Endothelial cell of umbilical vein (primary cell): Measurements from ENCODE around the gene MAP2K1. TPM values are rescaled to one million over a fixed set of nuclear protein-coding genes. Genes with fewer than 3 reads are reported as not detected.
A peak's percentile ranks its signal among the peaks of the same experiment; 100 is the strongest.

Experiments
- BruUV-seq: library from RNA; stranded (reverse); fragments of 400-500 nt; replicated peaks from 2 replicates; lab custom pipeline; 2021; lab: Mats Ljungman, UMichigan
- CTCF ChIA-PET: fragments of 300-600, 350-600 bp; sonication (Branson Sonifier 250); formaldehyde crosslinking; loops from one replicate; lab custom pipeline; 2021; ENCODE audit warnings: antibody characterized with exemption, inconsistent platforms; lab: Charles Lee
- POLR2A ChIA-PET: fragments of 300-600, 350-600 bp; sonication (Branson Sonifier 250); formaldehyde crosslinking; loops from one replicate; lab custom pipeline; 2021; ENCODE audit warnings: antibody characterized with exemption, inconsistent platforms; lab: Charles Lee
- DNase-seq: peaks from one replicate; pipeline ENCODE4 v3.0.0-alpha.2; 2011; ENCODE audit warnings: low read depth, low spot score
- FAIRE-seq: peaks from 2 replicates; lab custom pipeline; 2011; peaks lifted over from hg19 to GRCh38; lab: Jason Lieb, UNC
- H2AFZ ChIP-seq: 2 replicates; pipeline ENCODE4 v1.6.0; 2012; ENCODE audit warnings: low read depth, low read length, control low read depth, inconsistent platforms
- H3K27ac ChIP-seq: 2 replicates; pipeline ENCODE4 v1.5.1; 2011; ENCODE audit warnings: low read depth, mild to moderate bottlenecking, control low read depth, low read length, moderate library complexity; ENCODE audit not compliant: insufficient read depth
- H3K27me3 ChIP-seq, 2 experiments: 2 replicates each; pipeline versions ENCODE4 v1.6.0 to v1.6.1; 2011; ENCODE audit warnings: low read length in 2 of 2, mixed read lengths in 1 of 2; ENCODE audit not compliant: control insufficient read depth in 2 of 2, insufficient read depth in 2 of 2
- H3K36me3 ChIP-seq, 2 experiments: 2 replicates in 1 of 2; 3 replicates in 1 of 2; pipeline ENCODE4 v1.5.1; 2011; ENCODE audit warnings: low read length in 2 of 2, mild to moderate bottlenecking in 1 of 2, moderate library complexity in 1 of 2; ENCODE audit not compliant: control insufficient read depth in 2 of 2, insufficient read depth in 2 of 2; ENCODE audit errors: extremely low read depth in 1 of 2
- H3K4me1 ChIP-seq: 3 replicates; pipeline ENCODE4 v1.5.1; 2011; ENCODE audit warnings: mild to moderate bottlenecking, low read length; ENCODE audit not compliant: control insufficient read depth, insufficient read depth; ENCODE audit errors: extremely low read depth
- H3K4me2 ChIP-seq: 2 replicates; pipeline ENCODE4 v1.6.1; 2011; ENCODE audit warnings: low read length, control low read depth, mixed read lengths; ENCODE audit not compliant: insufficient read depth
- H3K4me3 ChIP-seq, 3 experiments: fragments of 200-600 bp in 1 of 3; sonication (generic), shearing (Covaris generic) in 1 of 3; replicated peaks in 1 of 3; 2 replicates each; pipeline ENCODE4 v1.5.1; 2011 to 2016; ENCODE audit warnings: control low read depth in 3 of 3, low read length in 3 of 3, mild to moderate bottlenecking in 2 of 3, inconsistent platforms in 1 of 3, low read depth in 1 of 3, moderate library complexity in 1 of 3; ENCODE audit not compliant: insufficient read depth in 1 of 3
- H3K79me2 ChIP-seq: 2 replicates; pipeline ENCODE4 v1.6.0; 2012; ENCODE audit warnings: low read length, inconsistent platforms; ENCODE audit not compliant: control insufficient read depth, insufficient read depth
- H3K9ac ChIP-seq: replicated peaks from 2 replicates; pipeline ENCODE3; 2011; ENCODE audit warnings: low read length, control low read depth; ENCODE audit not compliant: insufficient read depth; ENCODE audit errors: extremely low read depth
- H3K9me1 ChIP-seq: replicated peaks from 3 replicates; pipeline ENCODE4 v1.6.0; 2011; ENCODE audit warnings: mild to moderate bottlenecking, low read length; ENCODE audit not compliant: control insufficient read depth, insufficient read depth; ENCODE audit errors: extremely low read depth
- H3K9me3 ChIP-seq: replicated peaks from 2 replicates; pipeline ENCODE4 v1.5.1; 2012; ENCODE audit warnings: low read length, inconsistent platforms; ENCODE audit not compliant: control insufficient read depth, insufficient read depth
- H4K20me1 ChIP-seq: replicated peaks from 2 replicates; pipeline ENCODE3; 2011; ENCODE audit warnings: mild to moderate bottlenecking, low read length; ENCODE audit not compliant: control insufficient read depth, insufficient read depth; ENCODE audit errors: extremely low read depth
- CTCF ChIP-seq, 2 donors: IDR thresholded peaks; 1 replicate in 1 of 2; 2 replicates in 1 of 2; pipeline ENCODE4 v1.5.1; 2011; ENCODE audit warnings: low read length in 2 of 2, mild to moderate bottlenecking in 2 of 2, moderate library complexity in 2 of 2, control low read depth in 1 of 2, inconsistent platforms in 1 of 2, low read depth in 1 of 2; ENCODE audit not compliant: insufficient read depth in 1 of 2; ENCODE audit errors: extremely low read depth in 1 of 2
- EZH2 ChIP-seq: IDR thresholded peaks from 2 replicates; pipeline ENCODE4 v1.6.1; 2012; ENCODE audit warnings: borderline replicate concordance, low read depth, mild to moderate bottlenecking, moderate library complexity, low read length, inconsistent platforms; ENCODE audit not compliant: severe bottlenecking
- FOS ChIP-seq: IDR thresholded peaks from 2 replicates; pipeline ENCODE4 v1.6.1; 2011; ENCODE audit warnings: mild to moderate bottlenecking, low read length, moderate library complexity, borderline replicate concordance; ENCODE audit not compliant: insufficient read depth
- GATA2 ChIP-seq: IDR thresholded peaks from 2 replicates; pipeline ENCODE4 v1.7.0; 2011; ENCODE audit warnings: low read depth, mild to moderate bottlenecking, moderate library complexity, mixed read lengths, low read length; ENCODE audit not compliant: insufficient read length, insufficient read depth
- MAX ChIP-seq: IDR thresholded peaks from 2 replicates; pipeline ENCODE4 v1.6.1; 2011; ENCODE audit not compliant: insufficient read depth, insufficient read length
- POLR2A ChIP-seq: IDR thresholded peaks from 2 replicates; pipeline ENCODE4 v1.6.1; 2012; ENCODE audit warnings: low read depth, mild to moderate bottlenecking, control low read depth, low read length
- POLR2AphosphoS5 ChIP-seq: IDR thresholded peaks from 2 replicates; pipeline ENCODE4 v1.6.1; 2012; ENCODE audit warnings: low read depth, mild to moderate bottlenecking, control low read depth, low read length, moderate library complexity; ENCODE audit not compliant: insufficient read depth
- dilution Hi-C: fragments of 300-500 bp; cut with MboI; formaldehyde crosslinking; loops from one replicate; pipeline ENCODE4 v1.15.0; 2019; ENCODE audit warnings: low sequenced_read_pairs; ENCODE audit not compliant: extremely low pct_ligation_motif_present
- intact Hi-C: fragments of 100-400 bp; cut with micrococcal nuclease; formaldehyde crosslinking; loops from one replicate; pipeline ENCODE4 v1.10.0; 2022
- polyA plus RNA-seq, 4 experiments: library from polyadenylated mRNA; depleted of rRNA in 3 of 4; stranded (reverse) in 3 of 4; unstranded in 1 of 4; fragments of >200 nt; gene quantifications; 2 replicates each; pipeline versions ENCODE4 v1.2.1 to v1.2.3, GENCODE V29; 2011 to 2012; ENCODE audit warnings: missing spikeins in 1 of 4
- total RNA-seq: library from RNA; stranded (reverse); gene quantifications from 2 replicates; pipeline ENCODE4 v1.2.3, GENCODE V29; 2021

Gene MAP2K1
- total and polyA plus RNA-seq, 2 donors (not counting 3 experiments of a cell fraction or from before 2014, with no cell fraction given) = 30.9 to 45.1 TPM

GRCh38 chr15:66387163-66388042, 691 bp downstream of the MAP2K1 start:
- CTCF ChIA-PET = interaction anchor here (0.5 to 5.3 kb wide), 22 partner anchors 9 to 116 kb away, joined by 3 to 100 read pairs (median 5); partner anchors contain the start of gene SNAPC5
- peaks cover 57% of the 10 kb centered on the region for H3K79me2 ChIP-seq
- H3K4me2 ChIP-seq = peak overlapping the region; percentile 97
- TSS peak; percentile 29 for BruUV-seq
- POLR2A ChIA-PET = interaction anchor here (0.6 to 2.6 kb wide), 5 partner anchors 18 to 120 kb away, joined by 3 to 19 read pairs (median 3); partner anchors contain the start of gene SNAPC5
- H3K9ac ChIP-seq = peak overlapping the region; percentile 81
- intact Hi-C loops (loop anchor here (2.0 kb wide), 1 partner anchor 93 kb away; no protein-coding TSS in a partner anchor), dilution Hi-C loops (no loop called here)
- H3K27ac ChIP-seq = peak overlapping the region; percentile 83
- peak overlapping the region; percentile 47 for H2AFZ ChIP-seq
- H3K9me1 ChIP-seq = no peaks in the 10 kb centered on the region
- H3K36me3 ChIP-seq = no peaks in the 10 kb centered on the region
- H3K4me1 ChIP-seq = peaks cover 31% of the 10 kb centered on the region
- DNase-seq (peak; percentile 78), FAIRE-seq (peak; percentile 83)
- no peaks in the 10 kb centered on the region for H3K27me3 ChIP-seq
- H3K9me3 ChIP-seq = no peaks in the 10 kb centered on the region
- H3K4me3 ChIP-seq = peak overlapping the region; percentile 78 to 93 (median 81)
- no peaks in the 10 kb centered on the region for H4K20me1 ChIP-seq
- peak; percentile 62 for TF ChIP-seq FOS
- TF ChIP-seq GATA2 = no peak
- peak; percentile 14 to 55 for TF ChIP-seq CTCF (IDR thresholded peaks at IDR 0.05; ENCODE audit: extremely low read depth in 1 of 2, insufficient read depth in 1 of 2, low read depth in 1 of 2, low read length in 2 of 2)
- TF ChIP-seq POLR2A = peak; percentile 21
- no peak for TF ChIP-seq EZH2
- TF ChIP-seq MAX = no peak
- peak; percentile 47 for TF ChIP-seq POLR2AphosphoS5
